GM18861 (cell line): Measurements from ENCODE around the gene IKBKE.

Experiments
- ATAC-seq: cut with Tn5 transposase; IDR thresholded peaks from one replicate; pipeline ENCODE4 v1.9.1; 2021; ENCODE audit not compliant: unreplicated experiment

IKBKE gene

DNA sequence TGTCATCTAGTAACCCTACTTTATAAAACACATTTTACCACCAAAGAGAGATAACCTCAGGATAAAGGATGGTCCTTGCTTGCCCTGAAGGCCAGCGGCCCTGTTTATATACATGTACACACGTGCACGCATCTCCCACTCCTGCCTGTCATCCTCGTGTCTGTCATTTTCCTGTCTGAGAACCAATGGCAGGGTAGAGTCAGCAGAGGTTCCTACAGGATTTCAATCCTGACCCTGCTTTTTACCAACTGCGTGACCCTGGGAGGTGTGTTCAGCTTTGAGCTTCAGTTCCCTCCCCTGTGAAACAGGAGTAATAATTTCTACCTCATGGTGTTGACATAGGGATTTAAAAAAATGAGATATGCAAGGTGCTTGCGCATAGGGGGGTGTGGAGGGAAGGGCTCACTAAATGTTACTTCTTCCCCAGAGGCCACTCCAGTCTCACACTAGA, 24.8 kb downstream of the IKBKE start:
- ATAC-seq, result no peak

DNA sequence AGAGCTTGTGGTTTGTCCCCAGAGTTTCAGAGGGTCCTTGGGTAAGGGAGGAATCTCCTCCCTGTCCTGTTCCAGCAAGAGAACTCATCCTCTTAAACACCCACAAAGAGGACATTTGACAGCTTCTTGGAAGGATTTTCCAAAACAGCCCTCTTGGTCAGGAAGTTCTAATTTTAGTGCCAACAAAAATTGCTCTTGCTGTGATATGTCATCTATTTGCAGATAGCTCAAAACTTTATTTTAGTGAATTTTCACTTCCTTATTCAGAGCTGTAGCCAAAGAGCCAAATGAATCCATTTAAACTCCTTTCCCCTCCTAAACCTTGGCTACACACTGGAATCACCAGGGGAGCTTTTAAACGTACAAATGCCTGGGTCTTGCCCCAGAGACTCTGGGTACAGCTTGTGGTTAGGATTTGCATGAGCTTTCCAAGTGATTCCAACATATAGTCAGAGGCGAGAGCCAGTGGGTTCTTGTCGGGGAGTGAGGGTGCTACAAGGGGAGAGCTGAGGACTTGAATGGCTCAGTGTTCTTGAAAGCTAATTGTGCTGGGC, 25.3 kb downstream of the IKBKE start:
- peak; percentile 28 for ATAC-seq

DNA sequence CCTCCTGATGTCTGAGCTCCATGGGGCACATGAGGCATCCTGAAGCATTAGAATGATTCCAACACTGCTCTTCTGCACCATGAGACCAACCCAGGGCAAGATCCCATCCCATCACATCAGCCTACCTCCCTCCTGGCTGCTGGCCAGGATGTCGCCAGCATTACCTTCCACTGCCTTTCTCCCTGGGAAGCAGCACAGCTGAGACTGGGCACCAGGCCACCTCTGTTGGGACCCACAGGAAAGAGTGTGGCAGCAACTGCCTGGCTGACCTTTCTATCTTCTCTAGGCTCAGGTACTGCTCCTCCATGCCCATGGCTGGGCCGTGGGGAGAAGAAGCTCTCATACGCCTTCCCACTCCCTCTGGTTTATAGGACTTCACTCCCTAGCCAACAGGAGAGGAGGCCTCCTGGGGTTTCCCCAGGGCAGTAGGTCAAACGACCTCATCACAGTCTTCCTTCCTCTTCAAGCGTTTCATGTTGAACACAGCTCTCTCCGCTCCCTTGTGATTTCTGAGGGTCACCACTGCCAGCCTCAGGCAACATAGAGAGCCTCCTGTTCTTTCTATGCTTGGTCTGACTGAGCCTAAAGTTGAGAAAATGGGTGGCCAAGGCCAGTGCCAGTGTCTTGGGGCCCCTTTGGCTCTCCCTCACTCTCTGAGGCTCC, 26.0 kb downstream of the IKBKE start:
- peak; percentile 68 for ATAC-seq

DNA sequence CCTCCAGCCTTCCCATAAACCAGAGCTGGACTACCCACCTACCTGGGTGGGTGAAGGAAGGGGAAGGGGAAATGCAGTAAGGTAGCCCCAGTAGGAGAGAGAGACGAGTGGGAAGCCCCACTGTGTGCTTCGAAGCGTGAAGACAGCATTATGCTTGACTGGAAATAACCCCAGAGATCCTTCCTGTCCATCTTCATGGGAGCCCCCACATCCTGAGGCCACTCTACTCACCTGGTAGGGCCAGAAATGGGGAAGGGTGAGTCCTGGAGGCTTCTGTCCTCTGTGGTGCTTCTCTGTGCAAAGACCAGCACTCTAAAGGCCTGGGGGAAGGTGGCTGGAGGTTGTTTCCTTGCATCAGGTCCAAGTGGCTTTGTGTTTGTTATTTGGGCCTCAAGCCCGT, 27.1 kb downstream of the IKBKE start:
- no peak for ATAC-seq

DNA sequence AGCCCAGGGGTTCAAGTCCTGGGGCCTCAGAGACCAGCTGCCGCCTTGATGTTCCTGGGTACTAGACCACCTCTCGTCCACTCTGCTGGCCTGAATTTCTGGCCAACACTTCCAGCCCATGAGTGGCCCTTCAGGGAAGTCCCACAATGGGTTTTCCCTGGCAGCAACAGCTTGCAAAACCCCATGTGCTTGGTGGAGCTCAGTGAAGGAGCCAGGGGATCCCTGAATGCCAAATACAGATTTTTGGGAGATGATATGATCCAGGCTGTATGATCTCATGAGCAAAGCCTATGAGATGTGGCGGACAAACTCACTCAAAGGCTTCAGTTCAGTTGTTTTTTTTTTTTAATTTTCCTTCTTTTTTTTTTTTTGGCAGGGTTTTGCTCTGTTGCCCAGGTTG, 27.5 kb downstream of the IKBKE start:
- ATAC-seq, result no peak

DNA sequence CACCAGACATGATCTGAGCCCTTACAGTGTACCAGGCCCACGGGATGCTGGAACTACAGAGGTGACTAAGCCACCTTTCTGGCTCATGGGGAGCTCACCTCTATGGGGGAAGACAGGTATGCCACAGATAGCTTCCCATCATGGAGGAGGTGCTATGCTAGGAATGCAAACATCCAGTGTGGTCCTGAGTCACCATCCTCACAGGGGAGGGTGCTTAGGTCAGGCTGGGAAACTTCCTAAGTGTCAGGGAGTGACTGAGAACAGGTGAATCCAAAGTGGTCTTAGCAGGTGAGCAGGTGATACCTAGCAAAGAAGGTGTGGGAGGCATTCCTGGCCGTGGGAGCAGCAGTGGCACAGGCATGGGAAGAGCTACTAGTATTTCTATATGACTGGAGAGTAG, 28.4 kb downstream of the IKBKE start:
- ATAC-seq, result no peak

DNA sequence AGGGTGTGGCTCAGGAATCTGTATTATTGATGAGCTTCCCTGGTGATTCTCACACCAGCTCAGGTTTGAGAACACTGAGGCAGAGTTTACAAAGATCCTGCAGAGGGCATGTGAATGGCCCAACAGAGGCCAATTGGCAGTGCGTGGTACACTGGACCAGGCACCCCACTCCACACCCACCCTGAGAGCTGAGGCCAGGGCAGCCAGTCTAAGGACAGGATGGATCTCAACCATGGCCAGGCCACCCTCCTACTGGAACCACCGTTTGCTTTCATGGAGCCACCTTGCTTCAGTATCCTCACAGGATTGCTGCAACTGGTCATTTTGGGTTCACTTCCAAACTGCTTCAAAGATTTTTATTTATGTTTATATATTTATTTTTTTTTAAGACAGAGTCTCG, 29.8 kb downstream of the IKBKE start:
- no peak for ATAC-seq

DNA sequence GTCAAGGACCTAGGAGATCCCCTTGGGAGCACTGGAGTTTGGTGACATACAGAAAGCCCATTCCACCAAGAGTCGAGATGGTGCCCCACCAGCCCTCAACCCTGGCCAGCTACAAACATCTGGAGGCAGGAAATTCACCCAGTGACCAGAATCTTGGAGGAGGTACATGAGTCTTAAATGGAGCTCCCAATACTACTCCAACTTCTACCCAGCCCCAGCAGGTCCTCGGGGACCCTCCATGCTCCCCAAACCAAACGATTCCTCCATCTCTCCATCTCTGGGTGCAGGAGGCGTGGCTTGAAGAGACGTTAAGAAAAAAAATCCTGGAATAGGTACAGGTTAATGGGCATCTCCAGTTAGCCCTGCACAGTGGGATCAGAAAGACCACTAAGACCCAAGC, 31.6 kb downstream of the IKBKE start:
- no peak for ATAC-seq

DNA sequence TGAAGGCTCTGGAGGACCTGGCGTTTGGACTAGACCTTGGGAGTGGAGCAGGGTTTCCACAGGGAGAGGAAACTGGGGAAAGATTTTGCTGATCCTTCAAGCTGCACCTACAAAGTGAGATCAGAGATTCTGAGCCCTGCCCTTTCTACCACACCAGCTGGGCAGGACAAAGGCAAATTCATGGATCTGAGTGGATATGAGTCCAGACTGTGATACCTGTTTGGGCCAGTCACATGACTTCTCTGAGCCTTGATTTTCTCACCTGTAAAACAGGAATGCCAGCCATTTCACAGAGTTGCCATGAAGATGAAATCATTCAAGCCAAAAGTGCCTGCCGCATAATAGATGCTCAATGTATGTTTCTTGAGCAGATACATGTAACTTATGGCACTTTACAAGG, 32.1 kb downstream of the IKBKE start:
- ATAC-seq, result no peak

DNA sequence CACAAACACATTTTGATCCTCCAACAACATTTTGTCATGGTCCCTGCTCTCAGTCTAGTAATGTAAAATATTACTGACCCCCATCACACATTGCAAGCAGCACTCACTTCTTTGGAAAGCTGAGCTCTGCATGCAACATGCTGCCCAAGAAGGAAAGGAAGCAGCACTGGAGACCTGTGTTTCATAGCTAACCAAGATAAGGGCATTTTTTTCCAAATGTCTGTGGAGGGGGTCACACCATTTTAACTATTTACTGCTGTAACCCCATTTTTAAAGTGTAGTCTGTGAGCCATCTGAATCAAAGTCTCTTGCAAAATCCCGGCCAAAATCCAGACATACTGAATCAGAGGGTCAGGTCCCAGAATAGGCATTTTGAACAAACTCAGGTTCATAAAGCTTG, 32.5 kb downstream of the IKBKE start:
- ATAC-seq, result no peak

DNA sequence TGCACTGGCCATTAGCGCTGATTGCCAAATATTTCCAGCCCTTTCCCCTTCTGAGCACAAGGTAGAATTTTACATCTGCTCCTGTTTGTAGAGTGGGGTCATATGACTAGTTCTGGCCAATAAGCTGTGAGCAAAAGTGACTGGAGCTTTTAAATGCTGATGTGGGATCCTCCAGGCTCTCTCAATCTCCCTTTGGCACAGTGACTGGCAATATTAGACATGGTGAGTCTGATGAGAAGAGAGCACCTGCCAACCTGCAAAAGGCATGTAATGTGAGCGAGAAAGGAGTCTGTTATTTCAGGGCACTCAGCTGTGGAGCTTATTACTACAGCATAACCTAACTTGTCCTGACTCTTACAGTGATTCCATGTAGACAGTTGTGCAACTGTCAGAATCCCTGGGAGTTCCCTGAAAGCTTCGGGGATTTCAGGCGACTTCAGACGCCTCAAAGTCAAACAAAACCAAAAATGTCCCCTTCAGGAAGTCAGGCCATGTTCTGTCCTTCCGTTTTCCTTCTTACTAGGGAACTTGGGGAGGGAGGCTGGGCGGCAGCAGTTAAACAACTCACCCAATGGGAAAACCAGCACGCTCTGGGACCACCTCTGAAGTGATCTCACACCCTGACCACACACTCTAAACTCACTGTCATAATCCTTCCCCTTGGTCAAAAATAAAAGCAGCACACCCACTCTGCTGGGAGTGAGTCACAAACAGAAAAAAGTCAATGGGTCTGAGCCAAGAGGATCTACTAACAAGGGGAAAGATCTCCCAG, 33.5 kb downstream of the IKBKE start:
- peak; percentile 37 for ATAC-seq

DNA sequence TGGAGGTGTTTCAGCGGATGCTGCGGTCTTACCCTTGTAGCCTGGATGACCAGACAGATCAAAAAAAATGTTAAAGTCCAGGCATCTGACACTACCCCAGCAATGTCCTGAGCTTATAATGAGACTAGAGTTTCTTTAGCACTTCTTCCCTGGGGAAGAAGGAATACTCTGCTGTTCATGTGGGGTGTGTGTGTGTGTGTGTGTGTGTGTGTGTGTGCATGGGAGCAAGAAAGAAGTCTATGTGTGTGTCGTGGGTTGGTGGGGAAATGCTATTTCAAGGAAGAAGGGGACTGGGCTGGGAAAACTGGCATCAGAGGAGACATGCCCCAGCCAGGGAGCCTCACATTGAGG, 34.1 kb downstream of the IKBKE start:
- no peak for ATAC-seq

DNA sequence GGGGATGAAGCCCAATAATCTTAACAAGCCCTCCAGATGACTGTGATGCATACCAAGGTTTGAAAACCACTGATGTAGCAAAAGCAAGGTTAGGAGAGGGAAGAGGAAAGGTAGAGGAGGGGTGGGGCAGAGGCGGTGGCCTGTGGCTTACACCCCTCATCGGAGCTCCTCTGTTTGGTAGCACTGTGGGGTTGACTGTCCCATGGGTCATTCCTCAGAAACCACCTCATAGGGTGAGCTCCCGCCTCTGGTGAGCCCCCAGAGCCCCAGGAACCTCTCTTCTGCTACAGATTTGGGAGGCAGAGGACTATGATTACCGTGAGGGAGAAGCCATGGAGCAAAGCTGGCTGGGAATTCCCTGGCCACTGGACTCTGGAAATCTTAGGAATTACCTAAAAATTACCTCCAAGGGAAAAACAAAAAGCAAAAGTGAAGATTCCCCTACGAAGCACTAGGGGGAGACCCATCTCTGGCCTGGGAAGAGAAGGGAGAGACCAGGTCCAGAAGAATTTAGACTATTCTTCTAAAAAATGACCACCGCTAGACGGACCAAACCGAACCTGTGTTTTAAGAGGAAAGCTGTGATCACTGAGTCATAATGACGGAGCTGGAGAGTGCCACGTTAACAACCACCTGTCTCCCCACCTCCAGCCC, 35.6 kb downstream of the IKBKE start:
- no peak for ATAC-seq

DNA sequence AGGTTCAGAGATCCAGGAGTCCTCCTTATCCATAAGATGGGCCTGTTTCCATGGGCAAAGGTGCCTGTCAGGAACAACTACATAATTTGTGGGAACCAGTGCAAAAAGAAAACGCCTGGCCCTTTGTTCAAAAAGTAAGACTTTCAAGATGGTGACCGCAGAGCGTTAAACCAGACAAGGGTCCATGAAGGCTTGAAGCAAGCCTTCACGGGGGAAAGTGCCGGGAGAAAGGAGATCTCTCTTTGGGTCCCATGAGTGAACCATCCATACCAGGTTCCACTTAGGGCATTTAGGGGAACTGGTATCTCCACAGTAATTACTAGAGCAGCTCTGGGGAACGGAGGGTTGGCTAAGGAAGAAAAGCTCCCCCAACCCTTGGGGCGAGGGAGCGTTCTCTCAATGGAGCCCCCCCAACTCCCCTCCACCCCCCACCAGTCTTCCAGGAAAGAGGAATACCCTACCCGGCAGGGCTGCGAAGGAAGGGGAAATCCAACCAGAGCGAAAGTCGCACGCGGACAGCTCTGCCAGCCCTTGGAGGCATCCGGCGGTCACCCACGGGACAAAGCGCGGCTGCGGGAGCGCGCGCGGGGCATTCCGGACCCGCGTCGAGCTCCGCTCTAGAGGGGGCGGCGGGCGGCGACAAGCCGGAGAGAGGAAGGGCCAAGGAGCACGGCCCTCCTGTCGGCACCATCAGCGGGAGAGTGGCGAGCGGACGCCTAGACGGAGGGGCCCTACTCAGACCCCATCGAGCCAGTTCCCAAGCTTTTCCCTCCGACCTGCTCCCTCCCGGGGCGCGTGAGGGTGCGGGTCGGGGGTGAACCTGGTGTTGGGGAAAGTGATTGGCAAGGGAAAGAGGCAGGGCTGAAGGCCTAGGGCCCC, 36.4 kb downstream of the IKBKE start:
- no peak for ATAC-seq

DNA sequence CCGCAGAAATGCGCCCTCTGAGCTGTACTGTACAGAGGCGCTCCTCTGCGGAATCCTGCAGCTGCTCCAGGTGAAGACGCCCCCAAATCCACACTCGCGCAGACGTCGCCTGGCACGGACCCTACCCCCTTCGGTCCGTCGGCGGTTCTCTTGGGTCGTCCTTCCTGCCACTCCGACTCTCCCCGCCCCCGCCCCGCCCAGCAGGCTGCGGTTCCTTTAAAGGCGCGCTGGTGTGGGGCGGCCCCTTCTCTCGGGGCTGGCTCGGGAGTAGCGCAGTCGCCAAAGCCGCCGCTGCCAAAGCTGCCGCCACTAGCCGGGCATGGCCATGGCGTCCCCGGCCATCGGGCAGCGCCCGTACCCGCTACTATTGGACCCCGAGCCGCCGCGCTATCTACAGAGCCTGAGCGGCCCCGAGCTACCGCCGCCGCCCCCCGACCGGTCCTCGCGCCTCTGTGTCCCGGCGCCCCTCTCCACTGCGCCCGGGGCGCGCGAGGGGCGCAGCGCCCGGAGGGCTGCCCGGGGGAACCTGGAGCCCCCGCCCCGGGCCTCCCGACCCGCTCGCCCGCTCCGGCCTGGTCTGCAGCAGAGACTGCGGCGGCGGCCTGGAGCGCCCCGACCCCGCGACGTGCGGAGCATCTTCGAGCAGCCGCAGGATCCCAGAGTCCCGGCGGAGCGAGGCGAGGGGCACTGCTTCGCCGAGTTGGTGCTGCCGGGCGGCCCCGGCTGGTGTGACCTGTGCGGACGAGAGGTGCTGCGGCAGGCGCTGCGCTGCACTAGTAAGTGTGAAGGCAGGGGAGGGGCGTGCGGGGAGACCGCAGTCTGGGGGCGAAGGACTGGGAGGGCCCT, 37.2 kb downstream of the IKBKE start, which contains the start of gene RASSF5:
Gene RASSF5, plus strand, starts transcription at position 248 of the 846 bp plus-strand sequence. Its CDS starts 72 bp downstream, at position 320.
- no peak for ATAC-seq

DNA sequence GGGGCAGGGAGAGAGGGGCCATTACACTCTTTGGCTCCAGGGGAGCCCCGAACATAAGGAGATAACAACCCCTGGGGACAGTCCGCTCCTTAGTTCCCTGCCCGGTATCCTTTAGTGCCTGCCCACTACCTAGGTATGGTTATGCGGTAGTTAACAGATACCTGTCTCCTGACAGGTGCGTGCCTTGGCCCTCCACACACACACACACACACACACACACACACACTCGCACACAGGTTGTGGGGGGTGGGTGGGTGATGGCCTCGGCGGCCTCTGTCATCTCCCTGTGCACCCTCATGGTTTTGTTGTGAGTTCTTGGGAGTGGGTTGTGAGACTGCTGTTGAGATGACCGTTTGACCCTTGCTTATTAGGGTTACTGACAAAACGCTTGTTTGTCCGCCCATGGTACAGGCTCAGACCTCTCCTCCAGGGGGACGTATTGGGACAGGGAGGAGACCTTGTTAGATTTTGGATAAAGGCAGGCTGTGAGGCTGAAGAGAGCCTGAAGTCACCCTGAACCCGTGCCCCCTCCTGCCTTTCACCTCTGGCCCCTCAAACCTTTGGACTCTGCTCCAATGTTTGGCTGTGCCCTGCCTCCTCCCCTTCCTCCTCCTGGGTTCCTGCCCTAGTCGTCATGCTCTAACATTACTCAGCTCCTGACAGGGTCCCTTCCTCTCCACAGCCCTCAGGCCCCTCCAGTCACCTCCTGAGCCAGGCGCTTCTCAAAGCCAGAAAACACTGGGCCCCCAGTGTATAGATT, 38.0 kb downstream of the IKBKE start:
- ATAC-seq, result no peak

DNA sequence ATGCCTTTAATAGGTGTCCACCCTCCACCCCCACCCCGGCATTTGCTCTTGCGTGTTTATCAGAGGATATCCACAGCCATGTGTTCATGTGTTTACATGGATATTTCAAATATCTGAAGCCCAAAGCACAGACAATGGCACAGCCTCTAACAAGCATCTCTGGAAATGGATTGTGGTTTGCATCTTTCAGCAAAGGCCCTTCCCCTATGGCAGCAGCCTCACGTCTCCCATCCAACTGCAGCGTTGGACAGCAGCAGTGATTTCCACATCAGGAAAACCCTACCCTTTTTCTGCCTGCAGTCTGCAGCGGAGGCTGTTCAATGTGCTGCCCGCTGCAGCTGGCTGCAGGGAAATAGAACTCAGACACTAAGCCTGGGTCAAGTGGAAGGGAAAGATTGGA, 38.7 kb downstream of the IKBKE start:
- ATAC-seq, result no peak

DNA sequence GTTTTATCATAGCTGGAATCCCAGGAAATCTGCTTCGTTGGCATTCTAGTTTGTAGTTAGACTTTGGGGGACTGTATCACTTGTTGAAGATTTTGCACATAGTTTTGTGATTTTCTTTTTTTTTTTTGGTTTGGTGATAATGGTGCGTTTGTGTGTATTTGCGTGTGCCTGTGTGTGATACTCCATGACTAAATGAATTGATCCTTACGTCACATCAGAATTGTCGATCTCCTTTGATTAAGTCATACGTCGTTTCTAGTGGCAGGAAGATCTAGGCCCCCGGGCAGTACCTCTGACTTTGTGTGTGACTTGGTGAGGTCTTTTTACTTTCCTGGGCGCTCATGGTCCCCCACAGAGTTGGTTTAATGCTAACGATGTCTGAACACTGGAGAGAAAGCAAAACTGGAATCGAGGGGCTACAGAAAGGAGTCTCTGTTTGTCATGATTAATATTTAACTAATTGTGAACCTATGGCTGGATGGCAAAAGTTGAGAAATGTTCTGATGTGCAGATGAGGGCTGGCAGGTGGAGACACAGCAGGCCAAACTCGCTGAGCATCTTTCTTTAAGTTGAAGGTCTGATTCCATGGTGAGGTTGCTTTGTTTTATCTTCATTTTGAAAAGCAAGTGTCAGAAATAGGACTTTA, 39.5 kb downstream of the IKBKE start:
- no peak for ATAC-seq

DNA sequence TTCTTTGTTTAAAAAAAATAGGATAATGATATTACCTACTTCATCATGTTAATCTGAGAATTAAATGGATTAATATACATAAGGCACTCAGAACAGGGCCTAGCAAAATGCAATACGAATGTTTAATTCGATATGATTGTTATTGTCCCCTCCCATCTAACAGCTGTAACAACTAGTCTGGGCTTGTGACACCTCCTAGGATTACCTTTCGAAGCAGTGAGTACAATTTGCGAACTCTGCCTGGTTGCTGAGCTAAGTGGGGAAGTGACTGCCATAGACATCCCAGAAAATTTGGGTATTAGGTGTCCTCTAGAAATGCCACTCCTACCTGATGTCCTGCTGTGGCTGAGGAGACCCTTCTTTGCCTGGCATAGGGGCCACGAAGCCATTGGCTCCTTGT, 40.1 kb downstream of the IKBKE start:
- no peak for ATAC-seq
